Stimulated activated CD8-positive, alpha-beta memory T cell treated with anti-CD3 and anti-CD28 coated beads, Interleukin-4, amount 100 ng/mL, for 24 hours (primary cell): ENCODE measurements around the gene RFLNA.
"Not testable (repeated sequence)": the region's sequence is repeated elsewhere in the genome, so short reads cannot be mapped to it uniquely, and the experiment has no call there.

ENCODE experiments used
- DNase-seq: peaks from one replicate; pipeline ENCODE4 v3.0.0-alpha.2; 2020; ENCODE audit warnings: low read depth

Gene RFLNA

GRCh38 chr12:124321556-124322270 lies 26.8 kb downstream of the RFLNA start:
- DNase-seq = no peak

- DNase-seq = no peak
These were observed 27.5 kb downstream of the RFLNA start for GRCh38 chr12:124322271-124322998.

GRCh38 chr12:124322999-124323328 lies 28.1 kb downstream of the RFLNA start:
- not testable (repeated sequence) for DNase-seq

GRCh38 chr12:124323771-124324530 lies 29.1 kb downstream of the RFLNA start:
- no peak for DNase-seq

- DNase-seq = no peak
These were observed 30.2 kb downstream of the RFLNA start for GRCh38 chr12:124324803-124325705.

GRCh38 chr12:124326104-124326503 lies 31.2 kb downstream of the RFLNA start:
- DNase-seq = no peak

DNA sequence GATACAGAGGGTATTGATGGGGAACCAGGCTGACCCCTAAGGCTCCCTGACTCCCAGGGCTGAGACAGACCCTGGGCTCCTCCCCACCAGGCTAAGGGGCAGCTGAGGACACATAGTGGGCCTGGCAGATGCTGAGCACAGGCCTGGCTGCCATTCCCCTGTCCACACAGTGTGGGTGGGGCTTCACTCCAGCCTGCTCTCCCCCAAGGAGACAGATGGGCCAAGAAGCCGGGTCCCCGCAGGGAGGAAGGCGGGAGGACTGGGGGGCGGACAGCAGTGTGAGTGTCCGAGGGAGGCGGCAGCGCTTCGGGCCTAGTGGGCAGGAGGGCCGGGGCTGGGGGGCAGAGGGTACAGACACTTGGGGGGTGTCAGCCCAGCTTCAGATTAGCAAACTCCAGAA lies 32.0 kb downstream of the RFLNA start:
- no peak for DNase-seq

- DNase-seq = no peak
These were observed 32.6 kb downstream of the RFLNA start for GRCh38 chr12:124327362-124328043.

DNA sequence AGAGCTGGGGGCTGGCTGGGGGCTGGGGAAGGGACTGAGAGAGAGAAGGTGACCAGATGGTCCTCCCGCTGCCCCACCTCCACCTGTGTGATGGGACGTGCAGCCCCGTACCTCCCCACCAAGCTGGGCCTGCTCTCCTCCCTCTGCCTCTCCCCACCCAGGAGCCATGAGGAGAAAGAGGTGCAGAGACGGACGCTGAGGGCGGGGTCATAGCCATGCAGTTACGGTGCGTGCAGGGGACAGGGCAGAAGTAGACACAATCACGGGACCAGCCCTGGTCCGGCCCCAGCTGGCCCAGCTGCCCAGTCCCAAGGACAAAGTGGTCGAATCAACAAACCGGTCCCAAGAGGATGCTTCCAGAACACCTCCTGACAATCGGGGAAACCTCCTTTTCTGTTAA lies 33.2 kb downstream of the RFLNA start:
- no peak for DNase-seq

DNA sequence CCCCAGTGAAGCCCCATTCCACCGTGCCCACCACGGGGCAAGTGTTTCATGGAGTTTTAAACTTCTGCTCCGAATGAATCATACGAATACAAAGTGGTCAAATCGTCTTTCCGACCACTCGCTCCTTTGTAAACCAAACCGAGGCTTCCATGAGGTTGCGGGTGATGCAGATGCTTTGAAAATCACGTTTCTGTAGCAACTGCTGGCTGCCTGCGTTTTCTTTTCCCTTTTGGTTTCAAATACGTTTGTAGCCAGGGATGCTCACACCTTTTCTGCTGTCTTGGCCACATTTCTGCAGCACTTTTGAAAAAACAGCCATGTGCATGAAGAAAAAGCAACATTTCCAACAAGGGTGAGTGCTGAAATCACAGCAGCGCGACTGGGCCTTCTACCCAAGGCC lies 33.7 kb downstream of the RFLNA start:
- no peak for DNase-seq

DNA sequence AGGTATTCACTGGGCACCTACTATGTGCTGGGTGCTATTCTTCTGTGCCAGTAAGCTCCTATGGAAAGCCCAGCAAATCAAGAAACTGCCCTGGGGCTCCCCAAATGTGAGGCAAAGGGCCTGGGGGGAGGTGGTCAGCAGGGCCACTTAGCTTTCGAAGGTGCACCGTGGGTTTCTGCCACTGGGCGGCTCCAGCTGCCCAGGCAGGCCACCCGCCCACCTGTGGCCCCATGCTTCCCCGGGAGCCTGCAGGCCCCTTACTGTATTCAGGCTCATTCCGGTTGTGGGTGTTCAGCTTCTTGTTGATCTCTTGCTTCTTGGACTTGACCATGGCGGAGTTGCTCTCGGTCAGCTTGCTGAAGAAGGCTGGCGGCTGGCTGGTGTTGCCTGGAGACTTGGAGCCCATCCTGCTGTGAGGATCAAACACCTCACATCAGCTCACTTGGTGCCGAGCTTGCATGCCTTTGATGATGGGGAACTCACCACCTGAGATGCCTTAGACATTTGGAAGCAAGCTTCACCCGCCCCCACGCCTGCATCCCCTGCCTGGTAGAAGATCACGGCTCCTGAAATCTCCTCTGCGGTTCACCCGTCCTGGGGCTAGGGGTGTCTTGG lies 37.3 kb downstream of the RFLNA start:
- no peak for DNase-seq

GRCh38 chr12:124332900-124333299 lies 38.0 kb downstream of the RFLNA start:
- no peak for DNase-seq

DNA sequence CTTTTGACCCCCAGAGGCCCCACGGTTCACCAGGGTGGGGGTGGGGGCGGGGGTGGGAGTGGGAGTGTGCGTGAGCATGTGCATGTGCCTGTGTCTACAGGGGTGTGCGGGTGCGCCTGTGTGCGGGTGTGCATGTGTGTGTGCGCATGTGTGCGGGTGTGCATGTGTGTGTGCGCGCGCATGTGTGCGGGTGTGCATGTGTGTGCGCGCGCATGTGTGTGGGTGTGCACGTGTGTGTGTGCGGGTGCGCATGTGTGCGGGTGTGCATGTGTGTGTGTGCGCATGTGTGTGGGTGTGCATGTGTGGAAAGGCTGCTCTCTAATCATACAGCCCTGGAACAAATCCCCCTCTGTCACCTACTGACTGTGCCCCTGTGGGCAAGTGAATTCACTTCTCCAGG lies 38.8 kb downstream of the RFLNA start:
- DNase-seq = no peak

GRCh38 chr12:124334266-124334665 lies 39.4 kb downstream of the RFLNA start:
- no peak for DNase-seq

DNA sequence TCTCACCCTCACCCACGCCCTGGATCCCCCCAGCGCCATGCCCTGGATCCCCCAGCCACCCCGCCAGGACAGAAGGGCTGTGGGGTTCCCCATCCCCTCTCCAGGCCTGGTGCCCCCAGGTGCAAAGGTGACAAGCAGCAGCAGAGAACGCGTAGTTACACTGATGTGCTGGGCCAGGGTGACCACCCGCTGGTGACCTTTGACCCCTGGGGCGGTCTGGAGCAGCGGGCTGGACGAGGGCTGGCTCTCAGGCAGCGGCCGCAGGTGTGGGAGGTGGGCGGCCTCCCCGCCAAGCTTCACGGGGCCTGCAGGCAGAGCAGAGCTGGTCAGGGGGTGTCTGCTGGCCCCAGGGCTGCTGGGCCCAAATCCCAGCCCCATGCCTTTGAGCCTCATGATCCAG lies 40.1 kb downstream of the RFLNA start:
- DNase-seq = no peak

- DNase-seq = no peak
These were observed 40.7 kb downstream of the RFLNA start for GRCh38 chr12:124335426-124336183.

DNA sequence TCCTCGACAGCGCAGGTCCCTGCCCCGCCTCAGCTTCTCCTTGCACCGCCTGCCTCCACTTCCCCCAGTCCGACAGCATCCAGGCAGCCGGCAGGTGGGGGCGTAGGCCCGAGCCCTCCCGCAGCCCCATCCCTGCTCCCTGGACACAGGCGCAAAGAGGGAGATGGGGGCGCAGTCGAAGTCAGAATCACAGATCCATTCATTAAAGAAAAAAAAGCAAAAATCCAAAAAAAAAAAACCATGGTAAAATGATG lies 41.2 kb downstream of the RFLNA start:
- no peak for DNase-seq

DNA sequence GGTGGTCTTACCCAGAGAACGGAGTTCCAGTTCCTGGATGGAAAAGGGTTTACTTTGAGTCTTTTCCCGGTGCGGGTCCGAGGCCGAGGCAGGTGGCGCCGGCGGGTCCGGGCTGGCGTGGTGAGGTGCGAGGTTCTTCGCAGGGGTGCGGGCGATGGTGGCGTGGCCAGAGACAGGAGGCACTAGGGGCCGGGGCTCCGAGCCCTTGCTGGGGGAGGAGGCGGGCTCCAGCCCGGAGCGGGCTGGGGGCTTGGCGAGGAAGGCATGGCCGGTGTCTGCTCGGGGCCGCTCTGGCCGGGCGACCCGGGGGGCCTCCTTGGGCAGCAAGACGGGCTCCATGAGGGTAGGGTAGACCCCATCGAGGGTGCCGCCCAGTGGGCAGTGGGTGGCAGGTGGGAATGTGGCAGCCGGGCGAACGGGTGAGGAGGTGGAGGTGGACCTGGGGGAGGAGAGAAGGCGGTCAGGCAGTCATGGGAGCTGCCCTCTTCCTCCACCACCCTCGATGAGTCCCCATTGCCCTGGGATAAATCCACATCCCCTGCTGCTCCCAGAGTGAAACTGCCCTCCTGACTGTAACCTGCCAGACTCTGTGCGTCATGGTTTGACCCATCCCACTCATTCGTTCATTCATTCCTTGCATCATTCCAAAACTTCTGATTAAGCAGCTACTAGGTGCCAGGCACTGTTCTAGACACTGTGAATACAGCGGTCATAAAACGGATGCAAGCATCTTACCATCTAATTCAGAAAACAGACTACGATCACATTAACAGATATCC lies 42.0 kb downstream of the RFLNA start:
- no peak for DNase-seq

DNA sequence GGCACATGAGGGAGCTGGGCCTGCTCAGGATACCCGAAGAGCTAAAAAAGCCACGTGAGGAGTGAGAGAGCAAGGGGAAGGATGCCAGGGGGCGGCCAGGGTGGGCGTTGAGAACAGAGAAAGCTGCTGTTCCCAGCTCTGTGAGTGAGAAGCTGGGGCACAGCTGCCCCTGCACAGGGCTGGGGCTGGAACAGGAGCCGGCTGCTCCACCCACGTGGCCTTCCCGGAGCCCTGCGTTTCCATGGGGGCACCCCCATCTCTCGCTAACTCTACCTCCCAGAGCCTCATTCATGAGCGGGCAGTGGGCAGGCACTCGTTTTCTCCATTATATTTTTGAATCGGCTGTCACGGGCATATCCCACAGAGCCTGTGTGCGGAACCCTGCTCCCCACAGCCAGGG lies 42.7 kb downstream of the RFLNA start:
- DNase-seq = no peak

DNA sequence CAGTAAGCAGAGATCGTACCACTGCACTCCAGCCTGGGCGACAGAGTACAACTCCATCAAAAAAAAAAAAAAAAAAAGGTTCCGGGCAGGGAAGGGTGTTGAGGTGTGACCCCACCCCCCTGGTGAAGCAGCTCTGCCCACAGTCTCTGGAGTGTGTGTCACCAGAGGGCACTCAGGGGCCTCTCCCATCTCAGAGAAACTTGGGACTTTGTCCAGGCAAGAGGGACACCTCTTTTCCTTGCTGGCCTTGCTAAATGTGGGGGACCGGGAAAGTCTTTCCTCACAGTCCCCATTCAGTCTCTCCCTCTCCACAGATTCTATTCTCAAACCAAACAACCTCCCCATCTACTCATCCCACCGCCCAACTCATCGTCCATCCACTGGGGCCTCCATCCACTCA lies 43.6 kb downstream of the RFLNA start:
- no peak for DNase-seq
